HEK293 (cell line): ENCODE measurements around the gene EIF3F.

Experiments
- CTCF ChIP-seq: fragments of 450-650 bp; formaldehyde crosslinking; IDR thresholded peaks from 2 replicates; pipeline ENCODE4 v1.5.1; 2016; ENCODE audit warnings: missing biosample characterization, missing genetic modification characterization
- HIC1 ChIP-seq: fragments of 450-650 bp; formaldehyde crosslinking; IDR thresholded peaks from 2 replicates; pipeline ENCODE4 v1.5.1; 2016; ENCODE audit warnings: missing biosample characterization, missing genetic modification characterization
- ZNF513 ChIP-seq: fragments of 450-650 bp; IDR thresholded peaks from 2 replicates; pipeline ENCODE4 v1.5.1; 2018; ENCODE audit warnings: missing biosample characterization, missing genetic modification characterization

- TF ChIP-seq CTCF (no peak), ZNF513 (tag by site-specific recombination) (no peak), HIC1 (no peak)
Measured at GRCh38 chr11:7967826-7968225, 19.3 kb upstream of the EIF3F start.
